HCT116 (cell line): ENCODE measurements around the gene GRK5. TPM values are rescaled to one million over a fixed set of nuclear protein-coding genes. Genes with fewer than 3 reads are reported as not detected.

Source experiments
- ATAC-seq: fragments of 200-7000 bp; cut with Tn5 transposase; 2 replicates; pipeline ENCODE4 v1.9.1; 2020; ENCODE audit warnings: mild to moderate bottlenecking, moderate library complexity
- BruUV-seq: library from RNA; stranded (reverse); fragments of 400-500 nt; replicated peaks from 2 replicates; lab custom pipeline; 2021; lab: Mats Ljungman, UMichigan
- CTCF ChIA-PET: fragments of 300-600 bp; sonication (Branson Sonifier 250); formaldehyde crosslinking; loops from one replicate; lab custom pipeline; 2021; ENCODE audit warnings: antibody characterized with exemption; lab: Charles Lee
- POLR2A ChIA-PET: fragments of 300-600, 350-600 bp; sonication (Branson Sonifier 250); formaldehyde crosslinking; loops from one replicate; lab custom pipeline; 2021; ENCODE audit warnings: antibody characterized with exemption; lab: Charles Lee
- RAD21 ChIA-PET, 2 experiments: fragments of 300-600 bp; sonication (Branson Sonifier 250); formaldehyde crosslinking; loops; one replicate each; lab custom pipeline; 2023; ENCODE audit warnings: low total read pairs in 2 of 2; ENCODE audit not compliant: uncharacterized antibody in 2 of 2, unreplicated experiment in 2 of 2, low non-redundant PET in 1 of 2; lab: Charles Lee
- DNase-seq: peaks from one replicate; pipeline ENCODE4 v3.0.0-alpha.2; 2010; ENCODE audit warnings: low read depth, low spot score
- H2AFZ ChIP-seq: fragments of 200-600 bp; shearing (Covaris generic), sonication (generic); 2 replicates; pipeline ENCODE4 v1.6.1; 2017; ENCODE audit warnings: low read depth, mixed run types, mixed read lengths, antibody characterized with exemption, low read length; ENCODE audit not compliant: poor library complexity, severe bottlenecking
- H3K27ac ChIP-seq: 2 replicates; pipeline ENCODE4 v1.5.1; 2012; ENCODE audit warnings: low read depth, low read length
- H3K27me3 ChIP-seq: fragments of 200-600 bp; sonication (generic); 2 replicates; pipeline ENCODE4 v1.6.1; 2016; ENCODE audit warnings: mixed run types, low read length, mixed read lengths; ENCODE audit not compliant: insufficient read depth
- H3K36me3 ChIP-seq, 2 experiments: fragments of 200-500 bp in 1 of 2; fragments of 200-600 bp in 1 of 2; sonication (Bioruptor generic) in 1 of 2; sonication (generic) in 1 of 2; 2 replicates each; pipeline versions ENCODE4 v1.5.1 to v1.6.1; 2014 to 2016; ENCODE audit warnings: low read length in 2 of 2, inconsistent platforms in 1 of 2, mixed read lengths in 1 of 2, mixed run types in 1 of 2; ENCODE audit not compliant: insufficient read depth in 2 of 2, control insufficient read depth in 1 of 2
- H3K4me1 ChIP-seq, 2 experiments: fragments of 200-600 bp in 1 of 2; sonication (generic) in 1 of 2; 2 replicates each; pipeline versions ENCODE4 v1.5.1 to v1.6.1; 2012 to 2017; ENCODE audit warnings: low read length in 2 of 2, inconsistent platforms in 1 of 2, mild to moderate bottlenecking in 1 of 2, mixed read lengths in 1 of 2, mixed run types in 1 of 2, moderate library complexity in 1 of 2; ENCODE audit not compliant: insufficient read depth in 2 of 2, control insufficient read depth in 1 of 2
- H3K4me2 ChIP-seq: fragments of 200-600 bp; sonication (generic); 2 replicates; pipeline ENCODE4 v1.6.1; 2017; ENCODE audit warnings: mixed run types, low read length, mixed read lengths
- H3K4me3 ChIP-seq, 2 experiments: fragments of 200-600 bp in 1 of 2; sonication (generic) in 1 of 2; replicated peaks in 1 of 2; 2 replicates each; pipeline ENCODE4 v1.5.1; 2011 to 2016; ENCODE audit warnings: low read length in 2 of 2, control low read depth in 1 of 2, low read depth in 1 of 2, mild to moderate bottlenecking in 1 of 2, mixed read lengths in 1 of 2, mixed run types in 1 of 2
- H3K79me2 ChIP-seq: fragments of 200-600 bp; sonication (generic); 2 replicates; pipeline ENCODE4 v1.6.1; 2017; ENCODE audit warnings: mild to moderate bottlenecking, mixed run types, low read length, moderate library complexity, mixed read lengths; ENCODE audit not compliant: insufficient read depth
- H3K9ac ChIP-seq: fragments of 200-600 bp; sonication (generic); 2 replicates; pipeline ENCODE4 v1.6.1; 2016; ENCODE audit warnings: low read length, mixed read lengths
- H3K9me2 ChIP-seq: fragments of 200-600 bp; sonication (generic), shearing (Covaris generic); 2 replicates; pipeline ENCODE4 v1.6.1; 2017; ENCODE audit warnings: mixed run types, mild to moderate bottlenecking, moderate library complexity; ENCODE audit not compliant: insufficient read depth
- H3K9me3 ChIP-seq, 2 experiments: fragments of 200-500 bp in 1 of 2; fragments of 200-600 bp in 1 of 2; sonication (Bioruptor generic) in 1 of 2; sonication (generic) in 1 of 2; 2 replicates each; pipeline ENCODE4 v1.6.1; 2014 to 2017; ENCODE audit warnings: low read length in 2 of 2, mixed read lengths in 2 of 2, inconsistent platforms in 1 of 2, low read depth in 1 of 2, mild to moderate bottlenecking in 1 of 2, mixed run types in 1 of 2, moderate library complexity in 1 of 2; ENCODE audit not compliant: control insufficient read depth in 1 of 2, insufficient read depth in 1 of 2
- H4K20me1 ChIP-seq: fragments of 200-600 bp; sonication (generic), shearing (Covaris generic); 2 replicates; pipeline ENCODE4 v1.6.1; 2017; ENCODE audit warnings: mixed run types, mild to moderate bottlenecking, moderate library complexity; ENCODE audit not compliant: insufficient read depth
- ATF3 ChIP-seq: IDR thresholded peaks from 2 replicates; pipeline ENCODE4 v1.6.1; 2012
- CBX3 ChIP-seq: IDR thresholded peaks from 2 replicates; pipeline ENCODE4 v1.6.1; 2012; ENCODE audit warnings: low read depth
- EZH2 ChIP-seq: fragments of 200-600 bp; sonication (generic); IDR thresholded peaks from 2 replicates; pipeline ENCODE4 v1.6.1; 2017; ENCODE audit warnings: antibody characterized with exemption, mixed run types
- EZH2phosphoT487 ChIP-seq: fragments of 200-600 bp; IDR thresholded peaks from 2 replicates; pipeline ENCODE4 v1.6.1; 2018; ENCODE audit warnings: antibody characterized with exemption, borderline replicate concordance
- MAX ChIP-seq: IDR thresholded peaks from 2 replicates; pipeline ENCODE4 v1.6.1; 2012
- POLR2AphosphoS5 ChIP-seq: IDR thresholded peaks from 2 replicates; pipeline ENCODE4 v1.6.1; 2011; ENCODE audit warnings: mild to moderate bottlenecking, low read depth, low read length, moderate library complexity
- RAD21 ChIP-seq: IDR thresholded peaks from 2 replicates; pipeline ENCODE4 v1.6.1; 2012; ENCODE audit warnings: low read depth, mild to moderate bottlenecking
- SP1 ChIP-seq: IDR thresholded peaks from 2 replicates; pipeline ENCODE4 v1.6.1; 2012; ENCODE audit warnings: low read depth
- ZBTB33 ChIP-seq: IDR thresholded peaks from 2 replicates; pipeline ENCODE4 v1.6.1; 2011; ENCODE audit warnings: mild to moderate bottlenecking, low read length, moderate library complexity; ENCODE audit not compliant: insufficient replicate concordance; ENCODE audit errors: extremely low read depth
- ZFX ChIP-seq: fragments of 450-650 bp; IDR thresholded peaks from 2 replicates; pipeline ENCODE4 v1.6.1; 2017
- ZNF274 ChIP-seq: fragments of 200-500 bp; sonication (Bioruptor generic); IDR thresholded peaks from 2 replicates; pipeline ENCODE4 v1.6.1; 2014; ENCODE audit warnings: mild to moderate bottlenecking, low read depth, low read length, inconsistent platforms
- intact Hi-C: fragments of 100-400 bp; cut with micrococcal nuclease; formaldehyde crosslinking; loops from 2 replicates; pipeline ENCODE4 v1.10.0; 2022
- total RNA-seq: library from RNA; stranded (reverse); gene quantifications from one replicate; pipeline ENCODE4 v1.2.1, GENCODE V29; 2021; ENCODE audit not compliant: unreplicated experiment

GRK5 gene
- total RNA-seq, 1 experiment from 2014 or later, result 7.3 TPM

- H3K4me2 ChIP-seq, result no peak overlapping the region
- 0 out of 4 replicates have a peak, but pooled peaks cover 0 to 3% of the 10 kb centered on the region in 2 experiments for H3K4me1 ChIP-seq
- H3K9me3 ChIP-seq, result no peaks in the 10 kb centered on the region
- no peaks in the 10 kb centered on the region for H4K20me1 ChIP-seq
- ATAC-seq, result no peak
- H3K9me2 ChIP-seq, result no peaks in the 10 kb centered on the region
- H3K4me3 ChIP-seq, result no peak overlapping the region
- DNase-seq, result no peak
- CTCF ChIA-PET, result interaction anchor here (1.8 kb wide), 1 partner anchor 244 kb away, joined by 11 read pairs; no protein-coding TSS in a partner anchor
- TF ChIP-seq ZFX, result no peak
- TF ChIP-seq EZH2phosphoT487, result no peak
- no peak for TF ChIP-seq MAX
- TF ChIP-seq POLR2AphosphoS5, result no peak
- TF ChIP-seq ATF3, result no peak
- no peak for TF ChIP-seq RAD21
- no peak overlapping the region for H3K27ac ChIP-seq
- no peak overlapping the region for H3K9ac ChIP-seq
- H3K36me3 ChIP-seq, result no peaks in the 10 kb centered on the region
- RAD21 ChIA-PET, result interaction anchor here in 1 of 2 experiments (0.6 to 3.6 kb wide), 2 partner anchors 53 to 245 kb away, joined by 3 to 27 read pairs; no protein-coding TSS in a partner anchor
- POLR2A ChIA-PET, result no interaction called here
- no peaks in the 10 kb centered on the region for H3K27me3 ChIP-seq
- no TSS peak for BruUV-seq
- no peak overlapping the region for H2AFZ ChIP-seq
- intact Hi-C loops, result no loop called here
- no peaks in the 10 kb centered on the region for H3K79me2 ChIP-seq
Measured at GRCh38 chr10:119443441-119443840, 236.1 kb downstream of the GRK5 start.

- Histone ChIP-seq H3K4me1 (0 out of 4 replicates have a peak, but pooled peaks cover 0 to 3% of the 10 kb centered on the region in 2 experiments), H3K27me3 (no peaks in the 10 kb centered on the region), H3K36me3 (no peaks in the 10 kb centered on the region), H2AFZ (no peak overlapping the region), H3K9ac (no peak overlapping the region), H3K9me3 (no peaks in the 10 kb centered on the region), H4K20me1 (no peaks in the 10 kb centered on the region), H3K9me2 (no peaks in the 10 kb centered on the region), H3K79me2 (no peaks in the 10 kb centered on the region), H3K4me3 (no peak overlapping the region), H3K27ac (no peak overlapping the region), H3K4me2 (no peak overlapping the region)
- intact Hi-C loops, result no loop called here
- TF ChIP-seq POLR2AphosphoS5 (no peak), ZBTB33 (no peak), MAX (no peak), ZNF274 (no peak), SP1 (no peak), CBX3 (no peak), EZH2 (no peak)
- RAD21 ChIA-PET, result interaction anchor here (1.4 to 3.6 kb wide), 3 partner anchors 46 to 245 kb away, joined by 7 to 27 read pairs (median 7); partner anchors contain the start of gene GRK5 (in 1 of the 2)
- ATAC-seq (no peak), DNase-seq (no peak)
- no TSS peak for BruUV-seq
- CTCF ChIA-PET, result interaction anchor here (1.0 to 3.0 kb wide), 6 partner anchors 10 to 245 kb away, joined by 4 to 70 read pairs (median 8); partner anchors contain the start of gene GRK5
- POLR2A ChIA-PET, result no interaction called here
Measured at GRCh38 chr10:119443970-119444660, 236.7 kb downstream of the GRK5 start.
